Measurements from ENCODE around the gene MOSPD3.

DNA sequence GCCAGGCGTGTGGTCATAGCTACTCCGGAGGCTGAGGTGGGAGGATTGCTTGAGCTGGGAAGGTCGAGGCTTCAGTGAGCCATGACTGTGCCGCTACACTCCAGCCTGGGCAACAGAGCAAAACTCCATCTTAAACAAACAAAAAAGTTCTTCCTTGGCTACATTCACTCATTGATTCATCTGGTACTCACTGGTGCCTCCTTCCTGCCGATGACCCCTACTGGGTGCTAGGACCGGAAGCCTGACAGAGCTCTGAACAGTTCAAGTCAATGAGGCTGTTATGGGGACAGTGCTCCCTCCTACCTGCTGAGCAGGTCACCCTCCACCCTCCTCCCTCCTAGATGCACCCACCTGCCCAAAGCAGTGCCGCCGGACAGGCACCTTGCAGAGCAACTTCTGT, 5.2 kb upstream of the MOSPD3 start:
- TF ChIP-seq CHD2 (IDR thresholded peaks at IDR 0.05; ENCODE audit: low read length, partially characterized antibody), result no peak
- TF ChIP-seq, protein P1, sequence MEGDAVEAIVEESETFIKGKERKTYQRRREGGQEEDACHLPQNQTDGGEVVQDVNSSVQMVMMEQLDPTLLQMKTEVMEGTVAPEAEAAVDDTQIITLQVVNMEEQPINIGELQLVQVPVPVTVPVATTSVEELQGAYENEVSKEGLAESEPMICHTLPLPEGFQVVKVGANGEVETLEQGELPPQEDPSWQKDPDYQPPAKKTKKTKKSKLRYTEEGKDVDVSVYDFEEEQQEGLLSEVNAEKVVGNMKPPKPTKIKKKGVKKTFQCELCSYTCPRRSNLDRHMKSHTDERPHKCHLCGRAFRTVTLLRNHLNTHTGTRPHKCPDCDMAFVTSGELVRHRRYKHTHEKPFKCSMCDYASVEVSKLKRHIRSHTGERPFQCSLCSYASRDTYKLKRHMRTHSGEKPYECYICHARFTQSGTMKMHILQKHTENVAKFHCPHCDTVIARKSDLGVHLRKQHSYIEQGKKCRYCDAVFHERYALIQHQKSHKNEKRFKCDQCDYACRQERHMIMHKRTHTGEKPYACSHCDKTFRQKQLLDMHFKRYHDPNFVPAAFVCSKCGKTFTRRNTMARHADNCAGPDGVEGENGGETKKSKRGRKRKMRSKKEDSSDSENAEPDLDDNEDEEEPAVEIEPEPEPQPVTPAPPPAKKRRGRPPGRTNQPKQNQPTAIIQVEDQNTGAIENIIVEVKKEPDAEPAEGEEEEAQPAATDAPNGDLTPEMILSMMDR (IDR thresholded peaks at IDR 0.05), result no peak
- TF ChIP-seq EP300 (IDR thresholded peaks at IDR 0.05; ENCODE audit: borderline replicate concordance in 1 of 2, low read depth in 1 of 2, low read length in 1 of 2), result no peak
- TF ChIP-seq NFIC (IDR thresholded peaks at IDR 0.05; ENCODE audit: borderline replicate concordance), result no peak
- no peak for TF ChIP-seq RFX5 (IDR thresholded peaks at IDR 0.05; ENCODE audit: low read length)
- TF ChIP-seq POLR2AphosphoS5 (IDR thresholded peaks at IDR 0.05; ENCODE audit: low read depth, low read length), result no peak
- no peak for TF ChIP-seq RAD21 (IDR thresholded peaks at IDR 0.05; ENCODE audit: low read length)
- TF ChIP-seq TCF12 (IDR thresholded peaks at IDR 0.05), result no peak
- no peak for TF ChIP-seq FOXM1 (IDR thresholded peaks at IDR 0.05; ENCODE audit: low read depth)
- no peak for TF ChIP-seq EZH2phosphoT487 (IDR thresholded peaks at IDR 0.05; ENCODE audit: borderline replicate concordance, low read depth)
- no peak for TF ChIP-seq MXI1 (IDR thresholded peaks at IDR 0.05; ENCODE audit: low read depth, low read length)

Measured in SK-N-SH (cell line).